Osteoblast (primary cell): ENCODE data around the gene PSMD9. TPM values are rescaled to one million over a fixed set of nuclear protein-coding genes. Genes with fewer than 3 reads are reported as not detected.

ENCODE experiments used
- DNase-seq: peaks from one replicate; pipeline ENCODE4 v3.0.0; 2011; ENCODE audit warnings: low spot score, mixed read lengths; ENCODE audit not compliant: insufficient read length; ENCODE audit errors: missing footprints
- H2AFZ ChIP-seq: 2 replicates; pipeline ENCODE4 v1.6.0; 2011; ENCODE audit warnings: mild to moderate bottlenecking, low read length
- H3K27ac ChIP-seq: 2 replicates; pipeline ENCODE4 v1.5.1; 2011; ENCODE audit warnings: mild to moderate bottlenecking, low read depth, low read length, moderate library complexity
- H3K27me3 ChIP-seq: 2 replicates; pipeline ENCODE4 v1.6.0; 2012; ENCODE audit warnings: mild to moderate bottlenecking, control low read depth, inconsistent platforms, low read length, moderate library complexity; ENCODE audit not compliant: insufficient read depth
- H3K36me3 ChIP-seq: 2 replicates; pipeline ENCODE4 v1.5.1; 2011; ENCODE audit warnings: mild to moderate bottlenecking, low read length, control low read depth, moderate library complexity; ENCODE audit not compliant: insufficient read depth
- H3K4me1 ChIP-seq: 2 replicates; pipeline ENCODE4 v1.5.1; 2011; ENCODE audit warnings: mild to moderate bottlenecking, low read length, control low read depth, moderate library complexity; ENCODE audit not compliant: insufficient read depth
- H3K4me2 ChIP-seq: 2 replicates; pipeline ENCODE4 v1.6.0; 2011; ENCODE audit warnings: mild to moderate bottlenecking, low read length; ENCODE audit not compliant: insufficient read depth
- H3K4me3 ChIP-seq: fragments of 200-600 bp; sonication (generic); 3 replicates; pipeline ENCODE4 v1.5.1; 2012; ENCODE audit warnings: mild to moderate bottlenecking, low read length, inconsistent platforms; ENCODE audit not compliant: insufficient read depth
- H3K79me2 ChIP-seq: 2 replicates; pipeline ENCODE4 v1.6.0; 2012; ENCODE audit warnings: mild to moderate bottlenecking, low read length, control low read depth, inconsistent platforms; ENCODE audit not compliant: insufficient read depth
- H3K9me3 ChIP-seq: 2 replicates; pipeline ENCODE4 v1.5.1; 2011; ENCODE audit warnings: low read depth, low read length, control low read depth
- H4K20me1 ChIP-seq: 2 replicates; pipeline ENCODE4 v1.6.0; 2012; ENCODE audit warnings: mild to moderate bottlenecking, low read length, control low read depth; ENCODE audit not compliant: insufficient read depth
- CTCF ChIP-seq: IDR thresholded peaks from 2 replicates; pipeline ENCODE4 v1.5.1; 2011; ENCODE audit warnings: mild to moderate bottlenecking, low read depth, low read length, moderate library complexity; ENCODE audit errors: extremely low read depth
- total RNA-seq: library from RNA; depleted of rRNA; stranded (reverse); fragments of >200 nt; gene quantifications from 2 replicates; pipeline ENCODE4 v1.2.3, GENCODE V29; 2012

Gene PSMD9
- total RNA-seq, 1 donor = 29.7 TPM

- no peak for TF ChIP-seq CTCF
- no peaks in the 10 kb centered on the region for H3K9me3 ChIP-seq
- H3K36me3 ChIP-seq = peaks cover 30% of the 10 kb centered on the region
- H3K79me2 ChIP-seq = no peaks in the 10 kb centered on the region
- H3K27me3 ChIP-seq = no peaks in the 10 kb centered on the region
- no peak overlapping the region for H2AFZ ChIP-seq
- H4K20me1 ChIP-seq = no peaks in the 10 kb centered on the region
- no peak overlapping the region for H3K4me2 ChIP-seq
- peaks cover 7% of the 10 kb centered on the region for H3K4me1 ChIP-seq
- no peak overlapping the region for H3K4me3 ChIP-seq
- no peak overlapping the region for H3K27ac ChIP-seq
- DNase-seq = no peak
Observed at GRCh38 chr12:121930862-121931261, 42.3 kb downstream of the PSMD9 start.

GRCh38 chr12:121932176-121932536 lies 43.6 kb downstream of the PSMD9 start:
- Histone ChIP-seq H3K4me3 (no peak overlapping the region), H2AFZ (no peak overlapping the region), H3K79me2 (no peaks in the 10 kb centered on the region), H3K4me2 (no peak overlapping the region), H4K20me1 (no peaks in the 10 kb centered on the region), H3K4me1 (peaks cover 6% of the 10 kb centered on the region), H3K27ac (no peak overlapping the region), H3K27me3 (no peaks in the 10 kb centered on the region), H3K36me3 (peaks cover 33% of the 10 kb centered on the region), H3K9me3 (no peaks in the 10 kb centered on the region)
- DNase-seq = no peak
- no peak for TF ChIP-seq CTCF

GRCh38 chr12:121932914-121933521 lies 44.4 kb downstream of the PSMD9 start:
- no peaks in the 10 kb centered on the region for H3K4me1 ChIP-seq
- no peak overlapping the region for H3K27ac ChIP-seq
- DNase-seq = no peak
- no peaks in the 10 kb centered on the region for H3K79me2 ChIP-seq
- no peak overlapping the region for H2AFZ ChIP-seq
- H4K20me1 ChIP-seq = no peaks in the 10 kb centered on the region
- no peak overlapping the region for H3K4me2 ChIP-seq
- H3K9me3 ChIP-seq = no peaks in the 10 kb centered on the region
- TF ChIP-seq CTCF = no peak
- H3K36me3 ChIP-seq = peaks cover 42% of the 10 kb centered on the region
- no peaks in the 10 kb centered on the region for H3K27me3 ChIP-seq
- no peak overlapping the region for H3K4me3 ChIP-seq

GRCh38 chr12:121933522-121934308 lies 45.1 kb downstream of the PSMD9 start:
- Histone ChIP-seq H3K4me1 (no peaks in the 10 kb centered on the region), H3K79me2 (no peaks in the 10 kb centered on the region), H3K27me3 (no peaks in the 10 kb centered on the region), H3K4me2 (no peak overlapping the region), H3K4me3 (no peak overlapping the region), H4K20me1 (no peaks in the 10 kb centered on the region), H3K36me3 (peaks cover 42% of the 10 kb centered on the region), H3K27ac (no peak overlapping the region), H3K9me3 (no peaks in the 10 kb centered on the region), H2AFZ (no peak overlapping the region)
- no peak for TF ChIP-seq CTCF
- no peak for DNase-seq
